GM13976 (cell line): ENCODE measurements around the gene PIGS.
"Not testable (repeated sequence)": the region's sequence is repeated elsewhere in the genome, so short reads cannot be mapped to it uniquely, and the experiment has no call there.

Experiments
- DNase-seq: peaks from one replicate; pipeline ENCODE4 v3.0.0; 2012; ENCODE audit warnings: low spot score
- CTCF ChIP-seq: IDR thresholded peaks from 2 replicates; pipeline ENCODE4 v1.5.1; 2012; ENCODE audit warnings: borderline replicate concordance, mild to moderate bottlenecking; ENCODE audit not compliant: insufficient read depth; ENCODE audit errors: extremely low read depth, missing control alignments, control extremely low read depth
- in situ Hi-C: fragments of 300-500 bp; cut with MboI; formaldehyde crosslinking; loops from one replicate; pipeline ENCODE4 v1.12.0; 2022; ENCODE audit warnings: low sequenced_read_pairs, mixed read lengths, inconsistent platforms; ENCODE audit not compliant: unreplicated experiment

Gene PIGS

GRCh38 chr17:28523186-28523585, 48.1 kb downstream of the PIGS start:
- no peak for DNase-seq
- in situ Hi-C loops, result no loop called here
- no peak for TF ChIP-seq CTCF

- in situ Hi-C loops, DNase-seq: not testable (repeated sequence)
Observed at GRCh38 chr17:28522281-28522680, 49.0 kb downstream of the PIGS start.

GRCh38 chr17:28521311-28522085, 49.8 kb downstream of the PIGS start:
- no peak for DNase-seq
- no peak for TF ChIP-seq CTCF
- in situ Hi-C loops, result no loop called here

- in situ Hi-C loops, result no loop called here
- DNase-seq, result no peak
- no peak for TF ChIP-seq CTCF
Observed at GRCh38 chr17:28520687-28521086, 50.6 kb downstream of the PIGS start.

- in situ Hi-C loops, result no loop called here
- no peak for TF ChIP-seq CTCF
- DNase-seq, result no peak
Observed at GRCh38 chr17:28519236-28519635, 52.1 kb downstream of the PIGS start.

- no peak for DNase-seq
- no peak for TF ChIP-seq CTCF
- in situ Hi-C loops, result no loop called here
Observed at GRCh38 chr17:28518578-28518977, 52.7 kb downstream of the PIGS start.

- in situ Hi-C loops, result no loop called here
- TF ChIP-seq CTCF, result no peak
- no peak for DNase-seq
Observed at GRCh38 chr17:28518132-28518531, 53.2 kb downstream of the PIGS start.
